ENCODE measurements around the gene REC114. TPM values are rescaled to one million over a fixed set of nuclear protein-coding genes. Genes with fewer than 3 reads are reported as not detected.

The REC114 gene
- total and polyA plus RNA-seq, 9 of the 15 experiments (the other 6 are each of a cell fraction or from before 2014, with no cell fraction given), result 0.07 to 0.24 TPM; not detected in 7

DNA sequence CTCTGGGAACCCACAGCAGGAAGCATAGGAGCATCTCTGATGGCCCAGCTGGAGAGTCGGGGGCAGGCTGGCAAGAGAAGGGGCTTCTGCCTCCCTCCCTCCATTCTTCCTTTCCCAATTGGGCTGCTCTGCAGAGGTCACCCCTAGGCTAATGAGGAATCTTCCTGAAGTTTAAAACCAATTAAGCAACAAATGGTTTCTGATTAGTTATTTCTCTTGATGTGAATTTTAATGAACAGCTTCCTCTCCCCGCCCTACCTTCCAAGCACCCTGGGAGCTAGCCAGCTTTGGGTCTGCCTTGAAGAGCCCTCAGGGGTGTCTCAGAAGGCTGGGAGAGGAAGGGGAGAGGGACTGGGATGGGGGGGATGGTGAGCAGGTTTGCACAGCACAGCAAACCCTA, 49.6 kb upstream of the REC114 start:
- H3K9ac ChIP-seq (ENCODE audit: insufficient read depth in 1 of 2, low read depth in 2 of 2, low read length in 2 of 2), result no peak overlapping the region
- POLR2A ChIA-PET, result interaction anchor here (0.7 kb wide), 1 partner anchor 69 kb away, joined by 5 read pairs; no protein-coding TSS in a partner anchor
- CTCF ChIA-PET (ENCODE audit: low intra/inter-chr PET ratio), result no interaction called here
- no peak overlapping the region for H3K4me3 ChIP-seq
- H3K27me3 ChIP-seq (ENCODE audit: control insufficient read depth in 2 of 2, insufficient read depth in 2 of 2, low read length in 2 of 2), result peaks cover 3 to 50% of the 10 kb centered on the region in 2 experiments; a peak in 2 of 5 replicates
- H3K36me3 ChIP-seq (ENCODE audit: control insufficient read depth, insufficient read depth, low read length), result no peaks in the 10 kb centered on the region
- H3K27ac ChIP-seq (ENCODE audit: extremely low read depth, low read depth, low read length), result no peak overlapping the region
- H3K4me2 ChIP-seq (ENCODE audit: insufficient read depth, low read length), result no peak overlapping the region
- WGBS (ENCODE audit: insufficient coverage, low coverage, missing lambda C conversion rate), result 4% methylated on average over 2 of the region's 2 CpGs
- H3K4me1 ChIP-seq (replicated peaks in 1 of 2; ENCODE audit: control insufficient read depth in 2 of 2, insufficient read depth in 2 of 2, low read length in 2 of 2), result no peaks in the 10 kb centered on the region
- no peak for FAIRE-seq
- no peaks in the 10 kb centered on the region for H3K9me3 ChIP-seq (replicated peaks; ENCODE audit: control insufficient read depth, insufficient read depth, low read depth, low read length)
- no peaks in the 10 kb centered on the region for H4K20me1 ChIP-seq (replicated peaks; ENCODE audit: control insufficient read depth, insufficient read depth, low read length)
- intact Hi-C loops (cut with micrococcal nuclease) (no loop called here), in situ Hi-C loops (cut with MboI) (no loop called here)
- ATAC-seq, result no peak
- DNase-seq (ENCODE audit: extremely low read depth in 1 of 4, low spot score in 3 of 4), result no peak
- BruUV-seq (replicated peaks), result no TSS peak
- no peaks in the 10 kb centered on the region for H3K9me1 ChIP-seq (ENCODE audit: control insufficient read depth, insufficient read depth, low read length)
- no peaks in the 10 kb centered on the region for H3K79me2 ChIP-seq (ENCODE audit: control insufficient read depth, insufficient read depth, low read length)
- H2AFZ ChIP-seq (ENCODE audit: low read depth, low read length), result no peak overlapping the region
- TF ChIP-seq, protein P1, sequence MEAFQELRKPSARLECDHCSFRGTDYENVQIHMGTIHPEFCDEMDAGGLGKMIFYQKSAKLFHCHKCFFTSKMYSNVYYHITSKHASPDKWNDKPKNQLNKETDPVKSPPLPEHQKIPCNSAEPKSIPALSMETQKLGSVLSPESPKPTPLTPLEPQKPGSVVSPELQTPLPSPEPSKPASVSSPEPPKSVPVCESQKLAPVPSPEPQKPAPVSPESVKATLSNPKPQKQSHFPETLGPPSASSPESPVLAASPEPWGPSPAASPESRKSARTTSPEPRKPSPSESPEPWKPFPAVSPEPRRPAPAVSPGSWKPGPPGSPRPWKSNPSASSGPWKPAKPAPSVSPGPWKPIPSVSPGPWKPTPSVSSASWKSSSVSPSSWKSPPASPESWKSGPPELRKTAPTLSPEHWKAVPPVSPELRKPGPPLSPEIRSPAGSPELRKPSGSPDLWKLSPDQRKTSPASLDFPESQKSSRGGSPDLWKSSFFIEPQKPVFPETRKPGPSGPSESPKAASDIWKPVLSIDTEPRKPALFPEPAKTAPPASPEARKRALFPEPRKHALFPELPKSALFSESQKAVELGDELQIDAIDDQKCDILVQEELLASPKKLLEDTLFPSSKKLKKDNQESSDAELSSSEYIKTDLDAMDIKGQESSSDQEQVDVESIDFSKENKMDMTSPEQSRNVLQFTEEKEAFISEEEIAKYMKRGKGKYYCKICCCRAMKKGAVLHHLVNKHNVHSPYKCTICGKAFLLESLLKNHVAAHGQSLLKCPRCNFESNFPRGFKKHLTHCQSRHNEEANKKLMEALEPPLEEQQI (IDR thresholded peaks at IDR 0.05), result no peak
- TF ChIP-seq ARHGAP35 (IDR thresholded peaks at IDR 0.05; ENCODE audit: partially characterized antibody) (no peak), FUS (optimal IDR thresholded peaks at IDR 0.05; ENCODE audit: low read depth, low read length) (no peak), CTBP1 (IDR thresholded peaks at IDR 0.05; ENCODE audit: borderline replicate concordance) (no peak), HNRNPLL (IDR thresholded peaks at IDR 0.05; ENCODE audit: low read depth, low read length, poor library complexity, severe bottlenecking) (no peak), MYNN (IDR thresholded peaks at IDR 0.05) (no peak), MYNN (CRISPR knock-in tag; IDR thresholded peaks at IDR 0.05) (no peak), FOXJ3 (CRISPR knock-in tag; IDR thresholded peaks at IDR 0.05) (no peak), ARNT (IDR thresholded peaks at IDR 0.05) (no peak), RNF2 (IDR thresholded peaks at IDR 0.05) (no peak), ZKSCAN8 (CRISPR knock-in tag; IDR thresholded peaks at IDR 0.05) (no peak), SMAD4 (CRISPR knock-in tag; conservative IDR thresholded peaks at IDR 0.05) (no peak)
- TF ChIP-seq, protein P2, sequence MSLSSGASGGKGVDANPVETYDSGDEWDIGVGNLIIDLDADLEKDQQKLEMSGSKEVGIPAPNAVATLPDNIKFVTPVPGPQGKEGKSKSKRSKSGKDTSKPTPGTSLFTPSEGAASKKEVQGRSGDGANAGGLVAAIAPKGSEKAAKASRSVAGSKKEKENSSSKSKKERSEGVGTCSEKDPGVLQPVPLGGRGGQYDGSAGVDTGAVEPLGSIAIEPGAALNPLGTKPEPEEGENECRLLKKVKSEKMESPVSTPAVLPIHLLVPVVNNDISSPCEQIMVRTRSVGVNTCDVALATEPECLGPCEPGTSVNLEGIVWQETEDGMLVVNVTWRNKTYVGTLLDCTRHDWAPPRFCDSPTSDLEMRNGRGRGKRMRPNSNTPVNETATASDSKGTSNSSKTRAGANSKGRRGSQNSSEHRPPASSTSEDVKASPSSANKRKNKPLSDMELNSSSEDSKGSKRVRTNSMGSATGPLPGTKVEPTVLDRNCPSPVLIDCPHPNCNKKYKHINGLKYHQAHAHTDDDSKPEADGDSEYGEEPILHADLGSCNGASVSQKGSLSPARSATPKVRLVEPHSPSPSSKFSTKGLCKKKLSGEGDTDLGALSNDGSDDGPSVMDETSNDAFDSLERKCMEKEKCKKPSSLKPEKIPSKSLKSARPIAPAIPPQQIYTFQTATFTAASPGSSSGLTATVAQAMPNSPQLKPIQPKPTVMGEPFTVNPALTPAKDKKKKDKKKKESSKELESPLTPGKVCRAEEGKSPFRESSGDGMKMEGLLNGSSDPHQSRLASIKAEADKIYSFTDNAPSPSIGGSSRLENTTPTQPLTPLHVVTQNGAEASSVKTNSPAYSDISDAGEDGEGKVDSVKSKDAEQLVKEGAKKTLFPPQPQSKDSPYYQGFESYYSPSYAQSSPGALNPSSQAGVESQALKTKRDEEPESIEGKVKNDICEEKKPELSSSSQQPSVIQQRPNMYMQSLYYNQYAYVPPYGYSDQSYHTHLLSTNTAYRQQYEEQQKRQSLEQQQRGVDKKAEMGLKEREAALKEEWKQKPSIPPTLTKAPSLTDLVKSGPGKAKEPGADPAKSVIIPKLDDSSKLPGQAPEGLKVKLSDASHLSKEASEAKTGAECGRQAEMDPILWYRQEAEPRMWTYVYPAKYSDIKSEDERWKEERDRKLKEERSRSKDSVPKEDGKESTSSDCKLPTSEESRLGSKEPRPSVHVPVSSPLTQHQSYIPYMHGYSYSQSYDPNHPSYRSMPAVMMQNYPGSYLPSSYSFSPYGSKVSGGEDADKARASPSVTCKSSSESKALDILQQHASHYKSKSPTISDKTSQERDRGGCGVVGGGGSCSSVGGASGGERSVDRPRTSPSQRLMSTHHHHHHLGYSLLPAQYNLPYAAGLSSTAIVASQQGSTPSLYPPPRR (CRISPR knock-in tag; IDR thresholded peaks at IDR 0.05; ENCODE audit: borderline replicate concordance), result no peak

Measured in K562 (cell line).